ENCODE data around the gene GSK3A.

GSK3A gene

DNA sequence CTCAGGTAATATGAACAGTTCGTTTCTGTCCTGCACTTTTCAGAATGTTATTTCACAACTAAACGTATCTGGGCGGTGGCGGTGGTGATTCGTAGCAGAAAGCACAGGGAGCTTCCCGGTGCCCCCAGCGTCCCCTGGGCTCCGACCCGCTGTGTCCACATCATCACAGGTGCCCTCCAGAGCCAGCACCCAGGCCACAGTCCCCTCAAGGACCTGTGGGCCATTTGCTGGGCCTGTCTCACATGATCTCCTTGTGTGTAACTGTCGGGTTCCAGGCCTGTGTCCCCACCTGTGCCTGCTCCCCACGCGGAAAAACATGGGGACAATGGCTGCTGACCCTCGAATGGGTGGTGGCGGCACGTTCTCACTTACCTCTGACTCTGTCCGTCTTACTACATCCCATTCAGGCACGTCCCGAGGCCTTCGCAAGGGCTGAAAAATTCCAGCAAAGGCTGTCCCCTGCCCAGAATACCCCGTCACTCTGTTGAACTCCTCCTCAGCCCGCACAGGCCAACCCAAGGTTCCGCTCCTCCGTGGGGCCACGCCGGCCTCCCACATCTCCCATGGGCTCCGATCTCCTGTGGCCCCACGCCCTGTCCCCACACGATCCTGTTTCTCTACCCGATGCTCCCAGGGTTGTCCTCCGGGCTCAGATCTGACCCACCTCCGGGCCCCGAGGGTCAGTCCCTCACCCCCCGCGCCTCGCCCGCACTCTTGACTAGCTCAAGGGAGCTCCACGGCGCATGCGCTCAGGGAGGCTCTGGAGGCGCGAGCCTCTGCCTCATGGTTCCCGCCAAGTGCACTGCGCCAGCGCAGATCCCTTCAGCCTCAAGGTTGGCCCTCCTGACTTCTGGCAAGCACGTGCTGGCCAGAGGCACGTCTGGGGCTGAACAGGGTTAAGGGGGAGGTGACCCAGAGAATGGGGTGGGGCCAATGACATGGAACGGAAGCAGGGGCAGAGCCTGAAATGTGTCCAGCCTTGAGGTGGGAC lies 46.1 kb downstream of the GSK3A start:
- no peak for DNase-seq

DNA sequence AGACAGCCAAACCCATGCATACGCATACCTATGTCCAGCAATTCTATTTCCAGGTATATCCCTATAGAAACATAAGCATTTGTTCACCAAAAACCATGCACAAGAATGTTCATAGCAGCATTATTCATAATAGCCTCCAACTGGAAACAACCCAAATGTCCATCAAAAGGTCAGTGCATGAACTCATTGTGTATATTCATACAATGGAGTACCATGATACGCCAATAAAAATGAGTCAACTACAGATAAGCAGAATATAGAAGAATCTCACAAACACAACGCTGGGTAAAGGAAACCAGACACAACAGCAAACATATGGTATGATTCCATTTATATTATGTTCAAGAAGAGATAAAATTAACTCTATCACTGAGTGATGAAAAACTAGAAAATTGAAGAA lies 48.7 kb downstream of the GSK3A start:
- DNase-seq: no peak

DNA sequence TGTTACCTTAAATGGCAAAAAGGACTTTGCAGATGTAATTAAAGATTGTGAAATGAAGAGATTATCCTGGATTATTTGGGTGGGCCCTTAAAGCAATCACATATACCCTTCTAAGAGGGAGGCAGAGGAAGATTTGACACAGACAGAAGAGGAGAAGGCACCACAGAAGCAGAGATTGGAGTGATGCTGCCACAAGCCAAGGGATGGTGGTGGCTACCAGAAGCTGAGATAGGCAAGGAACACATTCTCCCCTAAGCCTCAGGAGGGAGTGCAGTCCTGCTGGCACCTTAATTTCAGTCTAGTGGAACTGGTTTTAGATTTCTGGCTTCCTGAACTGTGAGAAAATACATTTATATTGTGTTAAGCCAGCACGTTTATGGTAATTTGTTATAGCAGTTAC lies 49.1 kb downstream of the GSK3A start:
- no peak for DNase-seq

DNA sequence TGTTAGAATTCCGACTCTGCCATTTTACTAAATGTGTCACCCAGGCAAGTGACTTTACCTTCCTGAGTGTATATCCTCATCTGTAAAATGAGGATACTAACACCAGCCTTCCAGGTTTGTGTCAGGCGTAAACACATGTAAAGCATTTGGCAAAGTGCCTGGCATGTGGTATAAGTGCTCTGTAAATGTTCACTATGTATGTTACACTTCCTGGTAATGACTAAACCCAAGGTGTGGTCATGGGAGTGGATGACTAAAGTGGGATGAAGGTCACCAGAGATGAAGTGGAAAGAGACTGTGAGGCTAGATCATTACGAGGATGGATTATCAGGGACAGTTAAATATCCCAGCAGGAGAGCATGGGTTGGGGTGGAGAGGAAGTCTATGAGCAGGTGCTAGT lies 50.5 kb downstream of the GSK3A start:
- DNase-seq: no peak

DNA sequence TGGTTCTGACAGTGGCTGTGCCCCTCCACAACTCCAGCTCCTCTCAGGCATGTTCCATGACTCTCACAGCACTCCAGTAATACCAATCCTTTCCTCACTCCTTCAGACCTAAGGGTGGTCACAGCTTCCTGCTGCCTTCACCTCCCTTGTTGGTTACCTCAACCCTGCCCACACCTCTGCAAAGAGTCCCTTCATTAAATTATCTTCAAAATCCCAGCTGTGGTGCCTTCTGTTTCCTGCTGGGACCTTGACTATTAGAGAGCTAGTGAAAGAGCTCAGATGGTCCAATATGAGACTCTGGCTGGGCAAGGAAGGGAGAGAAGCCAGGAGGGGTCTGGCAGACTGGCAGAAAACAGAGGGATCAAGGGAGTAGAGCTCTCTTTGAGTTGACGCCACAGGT lies 51.1 kb downstream of the GSK3A start:
- no peak for DNase-seq

DNA sequence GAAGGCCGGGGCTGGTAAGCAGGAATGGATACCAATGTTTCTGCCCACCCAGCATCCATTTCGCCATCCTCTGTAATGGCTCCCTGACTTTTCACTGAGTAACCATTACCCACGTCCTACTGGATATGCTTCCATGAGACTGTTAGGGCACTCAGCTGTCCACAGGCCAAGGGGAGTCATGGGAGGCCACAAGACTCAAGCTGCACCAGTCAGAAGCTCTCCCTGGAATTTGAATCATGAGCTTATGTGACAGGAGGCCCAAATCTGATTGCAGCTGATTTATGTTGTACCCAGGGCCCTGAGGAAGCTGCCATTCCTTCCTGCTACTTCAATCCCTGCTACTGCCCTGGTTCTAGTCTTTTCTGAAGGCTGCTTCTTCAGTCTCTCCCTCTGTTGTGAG lies 53.3 kb downstream of the GSK3A start:
- no peak for DNase-seq

DNA sequence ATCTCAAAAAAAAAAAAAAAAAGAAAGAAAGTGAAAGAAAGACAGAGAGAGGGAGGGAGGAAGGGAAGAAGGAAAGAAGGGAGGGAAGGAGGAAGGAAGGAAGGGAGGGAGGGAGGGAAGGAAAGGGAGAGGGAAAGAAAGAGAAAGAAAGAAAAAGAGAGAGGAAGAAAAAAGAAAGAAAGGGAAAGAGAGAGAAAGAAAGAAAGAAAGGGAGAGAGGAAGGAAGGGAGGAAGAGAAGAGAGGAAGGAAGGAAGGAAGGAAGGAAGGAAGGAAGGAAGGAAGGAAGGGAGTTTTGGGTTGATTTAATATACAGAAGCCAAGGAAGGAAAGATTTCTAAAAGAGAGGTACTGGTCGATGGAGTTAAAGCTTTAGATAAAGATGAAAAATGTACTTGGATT lies 53.7 kb downstream of the GSK3A start:
- DNase-seq: no peak

DNA sequence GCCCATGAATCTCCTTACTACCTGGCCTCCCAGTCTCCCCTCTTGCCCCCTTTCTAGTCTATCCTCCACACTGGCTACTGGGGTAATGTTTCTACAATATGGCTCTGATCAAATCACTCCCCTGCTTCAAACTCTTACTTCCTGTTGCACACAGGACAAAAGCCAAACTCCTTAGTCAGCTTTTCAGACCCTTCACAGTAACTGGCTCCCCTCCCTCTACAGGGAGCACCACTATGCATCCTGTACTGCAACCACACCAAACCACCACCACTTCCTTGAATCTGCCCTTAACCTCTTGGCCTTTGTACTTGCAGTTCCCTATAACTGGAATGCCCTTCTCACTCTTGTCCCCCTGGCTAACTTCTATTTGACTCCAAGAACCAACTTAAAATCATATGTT lies 57.1 kb downstream of the GSK3A start:
- DNase-seq: no peak

DNA sequence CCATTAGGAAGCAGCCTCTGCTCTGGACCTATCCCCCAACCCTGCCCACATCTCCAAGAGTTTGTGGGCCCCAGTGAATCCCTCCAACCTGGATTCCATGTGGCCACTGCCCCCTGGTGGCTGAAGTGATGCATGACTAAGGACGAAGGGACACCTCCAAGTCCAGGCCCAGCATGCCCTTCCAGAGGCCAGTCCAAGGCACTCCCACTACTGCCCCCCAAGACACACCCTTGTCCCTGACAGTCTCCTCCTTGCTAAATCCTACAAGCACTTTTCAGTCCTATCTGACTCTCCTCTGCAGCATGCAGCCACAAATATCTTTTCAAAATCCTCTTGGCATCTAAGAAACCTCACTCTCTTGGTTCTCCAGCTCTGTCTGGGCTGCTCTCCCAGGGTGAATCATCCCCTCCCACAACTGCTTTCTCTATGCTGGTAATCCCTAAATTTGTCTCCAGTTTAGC lies 58.0 kb downstream of the GSK3A start:
- peak; percentile 68 for DNase-seq

All from stimulated activated CD4-positive, alpha-beta T cell treated with anti-CD3 and anti-CD28 coated beads, Interleukin-4, amount 100 ng/mL, for 1 hour (primary cell).